K562 (cell line): ENCODE results near the gene METTL24. TPM values are rescaled to one million over a fixed set of nuclear protein-coding genes. Genes with fewer than 3 reads are reported as not detected.

Experiments used
- ATAC-seq: fragments of 200-7000 bp; cut with Tn5 transposase; 3 replicates; pipeline ENCODE4 v1.9.1; 2020; ENCODE audit warnings: moderate library complexity
- BruUV-seq: library from RNA; stranded (reverse); fragments of 400-500 nt; replicated peaks from 2 replicates; lab custom pipeline; 2021; lab: Mats Ljungman, UMichigan
- CTCF ChIA-PET: fragments of 300-600 bp; formaldehyde crosslinking; extraction: SDS; loops from one replicate; lab custom pipeline; 2021; ENCODE audit warnings: low intra/inter-chr PET ratio; lab: Yijun Ruan, JAX
- POLR2A ChIA-PET: fragments of 300-600, 350-650 bp; sonication (Branson Sonifier 250); formaldehyde crosslinking; extraction: SDS; loops from one replicate; lab custom pipeline; 2021; ENCODE audit warnings: antibody characterized with exemption, inconsistent platforms; lab: Yijun Ruan, JAX
- DNase-seq, 4 experiments: peaks; one replicate each; pipeline versions ENCODE4 v3.0.0 to v3.0.0-alpha.2; 2011 to 2018; ENCODE audit warnings: low spot score in 3 of 4, mixed read lengths in 3 of 4; ENCODE audit errors: extremely low read depth in 1 of 4
- FAIRE-seq: peaks from 2 replicates; lab custom pipeline; 2011; peaks lifted over from hg19 to GRCh38; lab: Jason Lieb, UNC
- H2AFZ ChIP-seq: 2 replicates; pipeline ENCODE4 v1.6.0; 2011; ENCODE audit warnings: low read depth, low read length, control low read depth, inconsistent platforms
- H3K27ac ChIP-seq: fragments of 200-600 bp; 3 replicates; pipeline ENCODE4 v1.8.0; 2011; ENCODE audit warnings: low read depth, mild to moderate bottlenecking, control low read depth, inconsistent platforms, low read length, moderate library complexity, mixed read lengths; ENCODE audit errors: extremely low read depth
- H3K27me3 ChIP-seq, 2 experiments: fragments of 300-600 bp in 1 of 2; 2 replicates in 1 of 2; 3 replicates in 1 of 2; pipeline versions ENCODE4 v1.6.0 to v1.8.0; 2011; ENCODE audit warnings: inconsistent platforms in 2 of 2, low read length in 2 of 2, mild to moderate bottlenecking in 1 of 2, mixed read lengths in 1 of 2, moderate library complexity in 1 of 2; ENCODE audit not compliant: control insufficient read depth in 2 of 2, insufficient read depth in 2 of 2
- H3K36me3 ChIP-seq: fragments of 300-600 bp; 3 replicates; pipeline ENCODE4 v1.8.0; 2011; ENCODE audit warnings: mild to moderate bottlenecking, low read length, inconsistent platforms; ENCODE audit not compliant: control insufficient read depth, insufficient read depth
- H3K4me1 ChIP-seq, 2 experiments: fragments of 200-600 bp in 1 of 2; replicated peaks in 1 of 2; 2 replicates in 1 of 2; 3 replicates in 1 of 2; pipeline versions ENCODE4 v1.5.1 to v1.8.0; 2011; ENCODE audit warnings: inconsistent platforms in 2 of 2, low read length in 2 of 2, mild to moderate bottlenecking in 1 of 2, mixed read lengths in 1 of 2, moderate library complexity in 1 of 2; ENCODE audit not compliant: control insufficient read depth in 2 of 2, insufficient read depth in 2 of 2
- H3K4me2 ChIP-seq: 2 replicates; pipeline ENCODE4 v1.6.1; 2011; ENCODE audit warnings: low read length, control low read depth, inconsistent platforms, mixed read lengths; ENCODE audit not compliant: insufficient read depth
- H3K4me3 ChIP-seq: fragments of 200-600 bp; sonication (generic), shearing (Covaris generic); 2 replicates; pipeline ENCODE4 v1.5.1; 2016; ENCODE audit warnings: control low read depth, inconsistent platforms
- H3K79me2 ChIP-seq: fragments of 200-600 bp; 3 replicates; pipeline ENCODE4 v1.8.0; 2011; ENCODE audit warnings: low read length, inconsistent platforms; ENCODE audit not compliant: control insufficient read depth, insufficient read depth
- H3K9ac ChIP-seq, 2 experiments: 2 replicates each; pipeline versions ENCODE4 v1.6.0 to v1.6.1; 2011; ENCODE audit warnings: low read depth in 2 of 2, low read length in 2 of 2, control low read depth in 1 of 2, inconsistent platforms in 1 of 2, mild to moderate bottlenecking in 1 of 2, mixed read lengths in 1 of 2; ENCODE audit not compliant: insufficient read depth in 1 of 2
- H3K9me1 ChIP-seq: one replicate; pipeline ENCODE4 v1.6.0; 2011; ENCODE audit warnings: inconsistent platforms, mild to moderate bottlenecking, low read length, moderate library complexity; ENCODE audit not compliant: control insufficient read depth, insufficient read depth
- H3K9me3 ChIP-seq: replicated peaks from 2 replicates; pipeline ENCODE4 v1.5.1; 2011; ENCODE audit warnings: low read depth, low read length, inconsistent platforms; ENCODE audit not compliant: control insufficient read depth, insufficient read depth
- H4K20me1 ChIP-seq: replicated peaks from 2 replicates; pipeline ENCODE4 v1.6.1; 2011; ENCODE audit warnings: low read length, inconsistent platforms, mixed read lengths; ENCODE audit not compliant: control insufficient read depth, insufficient read depth
- C11orf30 ChIP-seq: fragments of 450-650 bp; IDR thresholded peaks from 2 replicates; pipeline ENCODE4 v1.6.1; 2016; ENCODE audit warnings: low read depth, mild to moderate bottlenecking
- FIP1L1 ChIP-seq: fragments of 200-400 bp; formaldehyde crosslinking; IDR thresholded peaks from 2 replicates; pipeline ENCODE4 v1.6.1; 2018; ENCODE audit warnings: mild to moderate bottlenecking, low read depth, low read length; ENCODE audit not compliant: poor library complexity, severe bottlenecking
- HMG20A ChIP-seq: fragments of 450-650 bp; formaldehyde crosslinking; conservative IDR thresholded peaks from 2 replicates; pipeline ENCODE4 v1.4.0; 2020; ENCODE audit warnings: mild to moderate bottlenecking, mixed read lengths
- HMGN3 ChIP-seq: IDR thresholded peaks from 2 replicates; pipeline ENCODE4 v1.6.1; 2011; ENCODE audit warnings: borderline replicate concordance, low read depth, mild to moderate bottlenecking, mixed read lengths, low read length; ENCODE audit not compliant: insufficient read length; ENCODE audit errors: extremely low read depth
- KLF13 ChIP-seq: fragments of 450-650 bp; IDR thresholded peaks from 2 replicates; pipeline ENCODE4 v1.6.1; 2016; ENCODE audit warnings: missing genetic modification characterization, low read depth, mild to moderate bottlenecking, missing compliant biosample characterization, moderate library complexity, borderline replicate concordance
- MCM7 ChIP-seq, 2 experiments: fragments of 450-650 bp; IDR thresholded peaks; 2 replicates each; pipeline ENCODE4 v1.6.1; 2016 to 2018
- SNIP1 ChIP-seq: fragments of 450-650 bp; IDR thresholded peaks from 2 replicates; pipeline ENCODE4 v1.7.1; 2017; ENCODE audit warnings: low read depth, mild to moderate bottlenecking
- SP2 ChIP-seq: IDR thresholded peaks from 2 replicates; pipeline ENCODE4 v1.6.1; 2011; ENCODE audit warnings: mild to moderate bottlenecking, low read depth, low read length, moderate library complexity; ENCODE audit not compliant: poor library complexity, severe bottlenecking; ENCODE audit errors: extremely low read depth
- SRF ChIP-seq, 2 experiments: fragments of 250-450, 450-650 bp in 1 of 2; sonication (Bioruptor Pico) in 1 of 2; sonication (generic) in 1 of 2; formaldehyde crosslinking; IDR thresholded peaks; 2 replicates each; pipeline versions ENCODE4 v1.5.0 to v1.5.1; 2020 to 2022; ENCODE audit warnings: mild to moderate bottlenecking in 1 of 2, missing genetic modification reagents in 1 of 2
- TEAD2 ChIP-seq: fragments of 450-650 bp; IDR thresholded peaks from 2 replicates; pipeline ENCODE4 v1.6.1; 2016; ENCODE audit warnings: missing genetic modification characterization, control low read depth, missing compliant biosample characterization
- ZFP1 ChIP-seq: fragments of 450-650 bp; formaldehyde crosslinking; IDR thresholded peaks from 2 replicates; pipeline ENCODE4 v1.4.0; 2020; ENCODE audit warnings: mild to moderate bottlenecking, mixed read lengths
- ZNF764 ChIP-seq: fragments of 250-450 bp; sonication (Bioruptor Pico); IDR thresholded peaks from 2 replicates; pipeline ENCODE4 v1.4.0; 2020; ENCODE audit warnings: low read depth, mild to moderate bottlenecking, moderate library complexity
- WGBS: fragments of 100-300 bp; shearing (Covaris generic); methylation state at CpG from one replicate; pipeline ENCODE4 v1.1.6; 2016; ENCODE audit warnings: low coverage, mixed read lengths; ENCODE audit not compliant: insufficient coverage; ENCODE audit errors: missing lambda C conversion rate; 5-methylcytosine and 5-hydroxymethylcytosine counted together
- in situ Hi-C: fragments of 300-500 bp; cut with MboI; formaldehyde crosslinking; loops from 4 replicates; pipeline ENCODE4 v1.15.0; 2018; ENCODE audit warnings: inconsistent platforms, mixed read lengths
- intact Hi-C: fragments of 100-400 bp; cut with micrococcal nuclease; formaldehyde crosslinking; loops from 2 replicates; pipeline ENCODE4 v1.14.2; 2022
- polyA plus RNA-seq, 8 experiments: library from polyadenylated mRNA; depleted of rRNA in 4 of 8; stranded (reverse) in 5 of 8; unstranded in 3 of 8; fragments of >200 nt; fragmentation: Nextera tagmentation in 2 of 8; fragmentation: Illumina TruSeq in 1 of 8; extraction: Ambion mirVana in 2 of 8; extraction: Trizol in 1 of 8; gene quantifications; 2 replicates each; pipeline versions ENCODE4 v1.2.1 to v1.2.3, GENCODE V29; 2011 to 2014; ENCODE audit warnings: inconsistent platforms in 1 of 8, missing spikeins in 1 of 8
- total RNA-seq, 7 experiments: library from RNA; depleted of rRNA in 6 of 7; stranded (reverse); fragments of >200 nt in 6 of 7; fragmentation: Illumina TruSeq in 2 of 7; extraction: Trizol in 2 of 7; gene quantifications; 2 replicates each; pipeline versions ENCODE4 v1.2.1 to v1.2.3, GENCODE V29; 2011 to 2021; ENCODE audit warnings: low replicate concordance in 1 of 7
- TF ChIP-seq, protein P1 (sequence below), 3 experiments: fragments of 200-800 bp in 1 of 3; fragments of 250-450 bp in 1 of 3; fragments of 450-650 bp in 1 of 3; sonication (Bioruptor Pico) in 1 of 3; sonication (Bioruptor generic) in 1 of 3; formaldehyde crosslinking in 1 of 3; IDR thresholded peaks; 2 replicates each; pipeline versions ENCODE4 v1.6.1 to v1.8.0; 2016 to 2022; ENCODE audit warnings: mild to moderate bottlenecking in 2 of 3, missing genetic modification characterization in 2 of 3, missing compliant biosample characterization in 1 of 3, moderate library complexity in 1 of 3

METTL24 gene
- total and polyA plus RNA-seq, 9 of the 15 experiments (the other 6 are each of a cell fraction or from before 2014, with no cell fraction given) = not detected

DNA sequence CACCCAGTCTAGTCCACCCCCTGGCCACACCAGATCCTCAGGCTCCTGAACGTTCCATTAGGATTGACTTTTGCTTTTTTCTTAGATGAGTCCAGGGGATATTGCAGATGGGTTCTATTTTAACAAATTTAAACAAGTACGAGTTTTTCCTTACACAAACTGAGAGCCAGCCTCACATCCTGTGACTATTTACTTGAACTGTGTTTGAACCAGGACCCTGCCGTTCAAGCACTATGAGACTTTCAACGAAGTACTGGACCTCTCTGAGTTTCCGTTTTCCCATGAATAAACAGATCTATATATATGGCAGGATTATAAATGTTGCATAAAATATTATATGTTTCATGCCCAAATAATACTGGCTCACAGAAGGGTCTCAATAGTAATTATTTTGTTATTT, 1.4 kb upstream of the METTL24 start:
- CTCF ChIA-PET = no interaction called here
- intact Hi-C loops = no loop called here
- FAIRE-seq = no peak

More for the DNA sequence above, 1.4 kb upstream of the METTL24 start:
- ATAC-seq = no peak
- in situ Hi-C loops = no loop called here
- Histone ChIP-seq H2AFZ (no peak overlapping the region), H3K27ac (no peak overlapping the region), H3K36me3 (no peaks in the 10 kb centered on the region), H3K4me1 (no peaks in the 10 kb centered on the region; a peak in 2 of 5 replicates), H3K4me2 (no peak overlapping the region), H3K9ac (no peak overlapping the region), H3K9me1 (no peaks in the 10 kb centered on the region), H3K27me3 (peaks cover 26 to 27% of the 10 kb centered on the region in 2 experiments; a peak in 4 of 5 replicates), H3K79me2 (no peaks in the 10 kb centered on the region), H3K9me3 (no peaks in the 10 kb centered on the region), H4K20me1 (no peaks in the 10 kb centered on the region), H3K4me3 (no peak overlapping the region)
- TF ChIP-seq ZFP1 (CRISPR knock-in tag) (no peak), HMG20A (no peak), HMGN3 (no peak), ZNF764 (CRISPR knock-in tag) (no peak), SRF (CRISPR knock-in tag; IDR thresholded peaks at IDR 0.05) (no peak), TEAD2 (no peak), FIP1L1 (no peak), SNIP1 (no peak), MCM7 (IDR thresholded peaks at IDR 0.05) (no peak), KLF13 (tag) (no peak), SP2 (no peak), C11orf30 (no peak)
- TF ChIP-seq, protein P1, sequence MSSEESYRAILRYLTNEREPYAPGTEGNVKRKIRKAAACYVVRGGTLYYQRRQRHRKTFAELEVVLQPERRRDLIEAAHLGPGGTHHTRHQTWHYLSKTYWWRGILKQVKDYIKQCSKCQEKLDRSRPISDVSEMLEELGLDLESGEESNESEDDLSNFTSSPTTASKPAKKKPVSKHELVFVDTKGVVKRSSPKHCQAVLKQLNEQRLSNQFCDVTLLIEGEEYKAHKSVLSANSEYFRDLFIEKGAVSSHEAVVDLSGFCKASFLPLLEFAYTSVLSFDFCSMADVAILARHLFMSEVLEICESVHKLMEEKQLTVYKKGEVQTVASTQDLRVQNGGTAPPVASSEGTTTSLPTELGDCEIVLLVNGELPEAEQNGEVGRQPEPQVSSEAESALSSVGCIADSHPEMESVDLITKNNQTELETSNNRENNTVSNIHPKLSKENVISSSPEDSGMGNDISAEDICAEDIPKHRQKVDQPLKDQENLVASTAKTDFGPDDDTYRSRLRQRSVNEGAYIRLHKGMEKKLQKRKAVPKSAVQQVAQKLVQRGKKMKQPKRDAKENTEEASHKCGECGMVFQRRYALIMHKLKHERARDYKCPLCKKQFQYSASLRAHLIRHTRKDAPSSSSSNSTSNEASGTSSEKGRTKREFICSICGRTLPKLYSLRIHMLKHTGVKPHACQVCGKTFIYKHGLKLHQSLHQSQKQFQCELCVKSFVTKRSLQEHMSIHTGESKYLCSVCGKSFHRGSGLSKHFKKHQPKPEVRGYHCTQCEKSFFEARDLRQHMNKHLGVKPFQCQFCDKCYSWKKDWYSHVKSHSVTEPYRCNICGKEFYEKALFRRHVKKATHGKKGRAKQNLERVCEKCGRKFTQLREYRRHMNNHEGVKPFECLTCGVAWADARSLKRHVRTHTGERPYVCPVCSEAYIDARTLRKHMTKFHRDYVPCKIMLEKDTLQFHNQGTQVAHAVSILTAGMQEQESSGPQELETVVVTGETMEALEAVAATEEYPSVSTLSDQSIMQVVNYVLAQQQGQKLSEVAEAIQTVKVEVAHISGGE (CRISPR knock-in tag; IDR thresholded peaks at IDR 0.05) = no peak
- POLR2A ChIA-PET = no interaction called here
- WGBS = 0% methylated on average over 5 of the region's 5 CpGs
- no TSS peak for BruUV-seq
- DNase-seq = no peak
